OCI-LY3 (cell line): ENCODE measurements around the gene NEDD4L.

Experiments used
- H2AFZ ChIP-seq: fragments of 200-600, 300-600 bp; shearing (Covaris generic); 2 replicates; pipeline ENCODE4 v1.6.0; 2014; ENCODE audit warnings: antibody characterized with exemption, low read depth, low read length
- H3K27ac ChIP-seq: fragments of 200-600, 300-600 bp; sonication (generic); 2 replicates; pipeline ENCODE4 v1.5.1; 2014; ENCODE audit warnings: mild to moderate bottlenecking, low read length, moderate library complexity, mixed read lengths
- H3K27me3 ChIP-seq: fragments of 200-600, 300-600 bp; sonication (generic); 2 replicates; pipeline ENCODE4 v1.6.1; 2014; ENCODE audit warnings: low read depth, low read length, mixed read lengths
- H3K36me3 ChIP-seq: fragments of 200-600, 300-600 bp; sonication (generic); replicated peaks from 2 replicates; pipeline ENCODE3; 2014; ENCODE audit warnings: low read depth, low read length, mixed read lengths
- H3K4me1 ChIP-seq: fragments of 300-600, 200-600 bp; sonication (generic); 2 replicates; pipeline ENCODE4 v1.6.1; 2014; ENCODE audit warnings: low read length, mixed read lengths
- H3K4me2 ChIP-seq: fragments of 200-600, 300-600 bp; sonication (generic); 2 replicates; pipeline ENCODE4 v1.6.1; 2014; ENCODE audit warnings: low read length, mixed read lengths
- H3K4me3 ChIP-seq: fragments of 300-600, 200-600 bp; sonication (generic); 2 replicates; pipeline ENCODE4 v1.5.1; 2014; ENCODE audit warnings: antibody characterized with exemption, mild to moderate bottlenecking, low read length, moderate library complexity
- H3K79me2 ChIP-seq: fragments of 300-600, 200-600 bp; shearing (Covaris generic); 2 replicates; pipeline ENCODE4 v1.6.1; 2014; ENCODE audit warnings: mild to moderate bottlenecking, low read length, mixed read lengths
- H3K9ac ChIP-seq: fragments of 300-600, 200-600 bp; shearing (Covaris generic); 2 replicates; pipeline ENCODE4 v1.6.0; 2014; ENCODE audit warnings: mild to moderate bottlenecking, low read length, moderate library complexity
- H3K9me3 ChIP-seq: fragments of 200-600, 300-600 bp; shearing (Covaris generic); 2 replicates; pipeline ENCODE4 v1.6.1; 2014; ENCODE audit warnings: low read length, mixed read lengths; ENCODE audit not compliant: insufficient read depth
- H4K20me1 ChIP-seq: fragments of 200-600, 300-600 bp; sonication (generic); 2 replicates; pipeline ENCODE4 v1.6.1; 2016; ENCODE audit warnings: low read length, mixed read lengths; ENCODE audit not compliant: insufficient read depth
- CTCF ChIP-seq: fragments of 200-600, 300-600 bp; sonication (generic); IDR thresholded peaks from 2 replicates; pipeline ENCODE4 v1.5.1; 2014; ENCODE audit warnings: antibody characterized with exemption, low read length, low read depth
- EZH2phosphoT487 ChIP-seq: fragments of 200-600 bp; shearing (Covaris generic); IDR thresholded peaks from 2 replicates; pipeline ENCODE4 v1.6.1; 2018; ENCODE audit warnings: antibody characterized with exemption, mixed run types, low read depth

NEDD4L gene

GRCh38 chr18:58409802-58410445 lies 365.9 kb downstream of the NEDD4L start:
- H3K27ac ChIP-seq = no peak overlapping the region
- no peaks in the 10 kb centered on the region for H3K79me2 ChIP-seq
- peaks cover 39% of the 10 kb centered on the region for H3K27me3 ChIP-seq
- H3K4me2 ChIP-seq = no peak overlapping the region
- TF ChIP-seq CTCF (no peak), EZH2phosphoT487 (no peak)
- no peak overlapping the region for H2AFZ ChIP-seq
- H4K20me1 ChIP-seq = no peaks in the 10 kb centered on the region
- H3K4me1 ChIP-seq = peaks cover 5% of the 10 kb centered on the region; the same call in 1 of the 2 replicates
- no peak overlapping the region for H3K9ac ChIP-seq
- no peak overlapping the region for H3K4me3 ChIP-seq
- H3K9me3 ChIP-seq = no peaks in the 10 kb centered on the region
- no peaks in the 10 kb centered on the region for H3K36me3 ChIP-seq

GRCh38 chr18:58411323-58411722 lies 367.3 kb downstream of the NEDD4L start:
- TF ChIP-seq EZH2phosphoT487 (no peak), CTCF (no peak)
- H3K79me2 ChIP-seq = no peaks in the 10 kb centered on the region
- no peaks in the 10 kb centered on the region for H3K9me3 ChIP-seq
- H3K4me1 ChIP-seq = no peaks in the 10 kb centered on the region
- no peak overlapping the region for H3K4me2 ChIP-seq
- no peaks in the 10 kb centered on the region for H4K20me1 ChIP-seq
- peaks cover 51% of the 10 kb centered on the region for H3K27me3 ChIP-seq
- H3K36me3 ChIP-seq = no peaks in the 10 kb centered on the region
- no peak overlapping the region for H2AFZ ChIP-seq
- H3K4me3 ChIP-seq = no peak overlapping the region
- H3K9ac ChIP-seq = no peak overlapping the region
- no peak overlapping the region for H3K27ac ChIP-seq

- H4K20me1 ChIP-seq = no peaks in the 10 kb centered on the region
- no peak overlapping the region for H3K4me2 ChIP-seq
- H3K27me3 ChIP-seq = peaks cover 59% of the 10 kb centered on the region
- H3K27ac ChIP-seq = no peak overlapping the region
- H3K79me2 ChIP-seq = no peaks in the 10 kb centered on the region
- no peaks in the 10 kb centered on the region for H3K4me1 ChIP-seq
- TF ChIP-seq EZH2phosphoT487 (no peak), CTCF (no peak)
- H3K36me3 ChIP-seq = no peaks in the 10 kb centered on the region
- H3K4me3 ChIP-seq = no peak overlapping the region
- no peaks in the 10 kb centered on the region for H3K9me3 ChIP-seq
- H3K9ac ChIP-seq = no peak overlapping the region
- no peak overlapping the region for H2AFZ ChIP-seq
These were observed 369.0 kb downstream of the NEDD4L start for GRCh38 chr18:58412844-58413666.
